WTC11 (cell line): ENCODE measurements around the gene TMTC1. TPM values are rescaled to one million over a fixed set of nuclear protein-coding genes. Genes with fewer than 3 reads are reported as not detected.

Experiments
- ATAC-seq: fragments of 200-7000 bp; cut with Tn5 transposase; 2 replicates; pipeline ENCODE4 v1.10.0; 2021; ENCODE audit warnings: mild to moderate bottlenecking, moderate library complexity
- CTCF ChIA-PET: fragments of 300-600 bp; sonication (Branson Sonifier 250); formaldehyde crosslinking; loops from one replicate; lab custom pipeline; 2021; ENCODE audit warnings: antibody characterized with exemption; lab: Charles Lee
- POLR2A ChIA-PET: fragments of 350-600 bp; sonication (Branson Sonifier 250); formaldehyde crosslinking; loops from one replicate; lab custom pipeline; 2021; ENCODE audit warnings: antibody characterized with exemption; lab: Charles Lee
- DNase-seq: peaks from one replicate; pipeline ENCODE4 v3.0.0; 2021; ENCODE audit warnings: low spot score
- H3K27ac Mint-ChIP-seq: 2 replicates; pipeline ENCODE4 v1.8.0; 2021; ENCODE audit warnings: mixed read lengths
- H3K27me3 Mint-ChIP-seq: 2 replicates; pipeline ENCODE4 v1.8.0; 2021; ENCODE audit warnings: low read depth, mild to moderate bottlenecking, moderate library complexity, mixed read lengths
- H3K36me3 Mint-ChIP-seq: 2 replicates; pipeline ENCODE4 v1.8.0; 2021; ENCODE audit warnings: mixed read lengths
- H3K4me1 Mint-ChIP-seq: 2 replicates; pipeline ENCODE4 v1.8.0; 2022; ENCODE audit warnings: mixed read lengths
- H3K4me3 Mint-ChIP-seq: 2 replicates; pipeline ENCODE4 v1.8.0; 2021; ENCODE audit warnings: mild to moderate bottlenecking, moderate library complexity, mixed read lengths
- H3K9me3 Mint-ChIP-seq: 2 replicates; pipeline ENCODE4 v1.8.0; 2021; ENCODE audit warnings: mixed read lengths
- E2F1 ChIP-seq: sonication (generic); formaldehyde crosslinking; IDR thresholded peaks from 2 replicates; pipeline ENCODE4 v1.8.0; 2022; ENCODE audit warnings: mild to moderate bottlenecking, missing genetic modification reagents
- FOXK1 ChIP-seq: sonication (generic); formaldehyde crosslinking; IDR thresholded peaks from 2 replicates; pipeline ENCODE4 v1.8.0; 2022; ENCODE audit warnings: mild to moderate bottlenecking, moderate library complexity, missing genetic modification reagents
- JUN ChIP-seq: sonication (generic); formaldehyde crosslinking; IDR thresholded peaks from 2 replicates; pipeline ENCODE4 v1.8.0; 2023; ENCODE audit warnings: mild to moderate bottlenecking, missing genetic modification reagents
- MLX ChIP-seq: sonication (generic); formaldehyde crosslinking; IDR thresholded peaks from 2 replicates; pipeline ENCODE4 v1.8.1; 2023; ENCODE audit warnings: mild to moderate bottlenecking, missing genetic modification reagents, moderate library complexity
- MYBL2 ChIP-seq: sonication (generic); formaldehyde crosslinking; IDR thresholded peaks from 2 replicates; pipeline ENCODE4 v1.8.1; 2023; ENCODE audit warnings: mild to moderate bottlenecking, moderate library complexity, missing genetic modification reagents
- NFATC4 ChIP-seq: fragments of 250-450 bp; sonication (Bioruptor Pico); IDR thresholded peaks from 2 replicates; pipeline ENCODE4 v1.9.0; 2021; ENCODE audit warnings: mild to moderate bottlenecking
- NR1H2 ChIP-seq: sonication (generic); formaldehyde crosslinking; IDR thresholded peaks from 2 replicates; pipeline ENCODE4 v1.9.0; 2021; ENCODE audit warnings: mild to moderate bottlenecking, moderate library complexity, missing genetic modification reagents
- OVOL2 ChIP-seq: fragments of 250-450 bp; sonication (Bioruptor Pico); IDR thresholded peaks from 2 replicates; pipeline ENCODE4 v1.9.0; 2021; ENCODE audit warnings: mild to moderate bottlenecking, borderline replicate concordance
- PRDM15 ChIP-seq: sonication (generic); formaldehyde crosslinking; IDR thresholded peaks from 2 replicates; pipeline ENCODE4 v1.8.0; 2022; ENCODE audit warnings: missing genetic modification reagents
- RORB ChIP-seq: fragments of 250-450 bp; sonication (Bioruptor Pico); IDR thresholded peaks from 2 replicates; pipeline ENCODE4 v1.9.0; 2021; ENCODE audit warnings: mild to moderate bottlenecking
- ZNF281 ChIP-seq: sonication (generic); formaldehyde crosslinking; IDR thresholded peaks from 2 replicates; pipeline ENCODE4 v1.8.0; 2023; ENCODE audit warnings: mild to moderate bottlenecking, missing genetic modification reagents
- ZNF317 ChIP-seq: sonication (generic); formaldehyde crosslinking; IDR thresholded peaks from 2 replicates; pipeline ENCODE4 v1.8.1; 2023; ENCODE audit warnings: low read depth, mild to moderate bottlenecking, moderate library complexity, missing genetic modification reagents, borderline replicate concordance
- total RNA-seq: library from RNA; stranded (reverse); gene quantifications from 3 replicates; pipeline ENCODE4 v1.2.3, GENCODE V29; 2021
- TF ChIP-seq, protein P1 (sequence below): sonication (generic); formaldehyde crosslinking; IDR thresholded peaks from 2 replicates; pipeline ENCODE4 v1.8.0; 2022; ENCODE audit warnings: mild to moderate bottlenecking, missing genetic modification reagents
- TF ChIP-seq, protein P2 (sequence below): sonication (generic); formaldehyde crosslinking; IDR thresholded peaks from 2 replicates; pipeline ENCODE4 v1.8.0; 2023; ENCODE audit warnings: missing genetic modification reagents

The TMTC1 gene
- total RNA-seq, 1 experiment from 2014 or later: 17.3 TPM

- no peak for TF ChIP-seq FOXK1 (CRISPR knock-in tag)
- TF ChIP-seq MLX: no peak
- no peak overlapping the region; the same call in 1 of the 2 replicates for H3K27ac Mint-ChIP-seq
- 0 out of 2 replicates have a peak, but pooled peaks cover 4% of the 10 kb centered on the region for H3K9me3 Mint-ChIP-seq
- H3K36me3 Mint-ChIP-seq: no peaks in the 10 kb centered on the region
- ChIA-PET CTCF (interaction anchor here (0.9 to 1.1 kb wide), 3 partner anchors 24 to 357 kb away, joined by 3 to 4 read pairs (median 3); no protein-coding TSS in a partner anchor), POLR2A (no interaction called here)
- H3K27me3 Mint-ChIP-seq: no peaks in the 10 kb centered on the region
- ATAC-seq (peak; percentile 64), DNase-seq (peak; percentile 44)
- H3K4me1 Mint-ChIP-seq: peaks cover 32% of the 10 kb centered on the region
- no peak overlapping the region for H3K4me3 Mint-ChIP-seq
Measured at GRCh38 chr12:29544428-29545101, 239.2 kb downstream of the TMTC1 start.

DNA sequence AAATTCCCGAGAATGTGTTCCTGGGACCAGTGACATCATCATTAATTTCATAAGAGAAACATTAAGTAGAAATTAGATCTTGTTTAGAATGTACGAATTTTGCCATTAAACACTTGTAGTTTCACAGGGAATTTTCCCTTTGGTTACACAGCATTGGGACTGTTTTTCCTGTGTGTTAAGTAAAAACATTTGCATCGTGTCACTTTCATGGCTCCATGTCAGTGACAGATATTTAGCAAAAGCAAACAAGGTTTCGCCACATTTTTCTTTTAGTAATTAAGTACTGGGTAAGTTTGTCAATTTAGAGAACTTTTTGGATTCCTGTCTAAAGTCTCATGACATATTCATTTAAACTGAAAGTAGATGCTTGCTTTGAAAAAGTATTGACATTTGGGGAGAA lies 240.7 kb downstream of the TMTC1 start:
- CTCF ChIA-PET: no interaction called here
- no peaks in the 10 kb centered on the region for H3K9me3 Mint-ChIP-seq

GRCh38 chr12:29537298-29537697 lies 246.4 kb downstream of the TMTC1 start:
- Mint-ChIP-seq H3K4me3 (no peak overlapping the region), H3K27me3 (no peaks in the 10 kb centered on the region), H3K36me3 (no peaks in the 10 kb centered on the region), H3K27ac (no peak overlapping the region), H3K4me1 (0 out of 2 replicates have a peak, but pooled peaks cover 4% of the 10 kb centered on the region), H3K9me3 (no peaks in the 10 kb centered on the region)
- no peak for DNase-seq
- ATAC-seq: no peak
- POLR2A ChIA-PET: no interaction called here
- CTCF ChIA-PET: no interaction called here
- TF ChIP-seq ZNF317 (no peak), MLX (no peak), JUN (CRISPR knock-in tag) (no peak), NFATC4 (CRISPR knock-in tag) (no peak), PRDM15 (CRISPR knock-in tag) (no peak), ZNF281 (CRISPR knock-in tag) (no peak)
- TF ChIP-seq, protein P1, sequence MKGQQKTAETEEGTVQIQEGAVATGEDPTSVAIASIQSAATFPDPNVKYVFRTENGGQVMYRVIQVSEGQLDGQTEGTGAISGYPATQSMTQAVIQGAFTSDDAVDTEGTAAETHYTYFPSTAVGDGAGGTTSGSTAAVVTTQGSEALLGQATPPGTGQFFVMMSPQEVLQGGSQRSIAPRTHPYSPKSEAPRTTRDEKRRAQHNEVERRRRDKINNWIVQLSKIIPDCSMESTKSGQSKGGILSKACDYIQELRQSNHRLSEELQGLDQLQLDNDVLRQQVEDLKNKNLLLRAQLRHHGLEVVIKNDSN (CRISPR knock-in tag): no peak
- TF ChIP-seq, protein P2, sequence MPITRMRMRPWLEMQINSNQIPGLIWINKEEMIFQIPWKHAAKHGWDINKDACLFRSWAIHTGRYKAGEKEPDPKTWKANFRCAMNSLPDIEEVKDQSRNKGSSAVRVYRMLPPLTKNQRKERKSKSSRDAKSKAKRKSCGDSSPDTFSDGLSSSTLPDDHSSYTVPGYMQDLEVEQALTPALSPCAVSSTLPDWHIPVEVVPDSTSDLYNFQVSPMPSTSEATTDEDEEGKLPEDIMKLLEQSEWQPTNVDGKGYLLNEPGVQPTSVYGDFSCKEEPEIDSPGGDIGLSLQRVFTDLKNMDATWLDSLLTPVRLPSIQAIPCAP (CRISPR knock-in tag): no peak

More for the DNA sequence above, 240.7 kb downstream of the TMTC1 start:
- peaks cover 32% of the 10 kb centered on the region for H3K4me1 Mint-ChIP-seq
- POLR2A ChIA-PET: no interaction called here
- H3K4me3 Mint-ChIP-seq: no peak overlapping the region
- DNase-seq (no peak), ATAC-seq (no peak)
- H3K27me3 Mint-ChIP-seq: no peaks in the 10 kb centered on the region
- H3K36me3 Mint-ChIP-seq: no peaks in the 10 kb centered on the region
- no peak for TF ChIP-seq MYBL2 (CRISPR knock-in tag)
- no peak for TF ChIP-seq NR1H2 (CRISPR knock-in tag)
- TF ChIP-seq RORB: no peak
- no peak for TF ChIP-seq OVOL2 (CRISPR knock-in tag)
- TF ChIP-seq E2F1 (CRISPR knock-in tag): no peak
- TF ChIP-seq, protein P2 (CRISPR knock-in tag): no peak
- H3K27ac Mint-ChIP-seq: no peak overlapping the region
